ENCODE results near the gene ZNF362.

- TF ChIP-seq MAX (IDR thresholded peaks at IDR 0.05) (no peak), TCF12 (IDR thresholded peaks at IDR 0.05; ENCODE audit: low read depth) (no peak), EGR1 (IDR thresholded peaks at IDR 0.05) (no peak)
Observed at GRCh38 chr1:33250724-33251123, 5.6 kb upstream of the ZNF362 start.

Data from Ishikawa (cell line).